GM23338 (cell line): ENCODE measurements around the gene S100A8. TPM values are rescaled to one million over a fixed set of nuclear protein-coding genes. Genes with fewer than 3 reads are reported as not detected.

Source experiments
- ATAC-seq: fragments of 200-7000 bp; cut with Tn5 transposase; 3 replicates; pipeline ENCODE4 v1.9.1; 2020
- DNase-seq: peaks from one replicate; pipeline ENCODE4 v3.0.0-alpha.2; 2015; ENCODE audit warnings: low spot score
- H2AFZ ChIP-seq: fragments of 200-600 bp; sonication (generic); 2 replicates; pipeline ENCODE4 v1.8.0; 2016; ENCODE audit warnings: antibody characterized with exemption, mild to moderate bottlenecking, moderate library complexity
- H3F3A ChIP-seq: fragments of 200-600 bp; sonication (generic); replicated peaks from 2 replicates; pipeline ENCODE4 v1.8.0; 2017; ENCODE audit warnings: antibody characterized with exemption, mixed run types, low read depth
- H3K27ac ChIP-seq: fragments of 200-600 bp; sonication (generic); 2 replicates; pipeline ENCODE4 v1.6.1; 2016; ENCODE audit warnings: low read depth
- H3K27me3 ChIP-seq: fragments of 200-600 bp; sonication (generic); 2 replicates; pipeline ENCODE4 v1.8.0; 2016; ENCODE audit warnings: mild to moderate bottlenecking, mixed run types, moderate library complexity; ENCODE audit not compliant: insufficient read depth
- H3K36me3 ChIP-seq: fragments of 200-600 bp; sonication (generic); 2 replicates; pipeline ENCODE4 v1.8.0; 2016; ENCODE audit warnings: mild to moderate bottlenecking; ENCODE audit not compliant: insufficient read depth
- H3K4me1 ChIP-seq: fragments of 200-600 bp; sonication (generic); 2 replicates; pipeline ENCODE4 v1.8.0; 2016; ENCODE audit warnings: mild to moderate bottlenecking, moderate library complexity; ENCODE audit not compliant: insufficient read depth
- H3K4me2 ChIP-seq: fragments of 200-600 bp; sonication (generic); 2 replicates; pipeline ENCODE4 v1.7.1; 2017; ENCODE audit warnings: mixed run types
- H3K4me3 ChIP-seq: fragments of 200-600 bp; sonication (generic); 2 replicates; pipeline ENCODE4 v1.6.1; 2016; ENCODE audit warnings: mixed run types
- H3K79me2 ChIP-seq: fragments of 200-600 bp; sonication (generic); replicated peaks from 2 replicates; pipeline ENCODE4 v1.8.0; 2017; ENCODE audit warnings: mild to moderate bottlenecking; ENCODE audit not compliant: insufficient read depth
- H3K9me2 ChIP-seq: fragments of 200-600 bp; sonication (generic); 2 replicates; pipeline ENCODE4 v1.8.0; 2017; ENCODE audit not compliant: insufficient read depth
- H4K20me1 ChIP-seq: fragments of 200-600 bp; sonication (generic); replicated peaks from 2 replicates; pipeline ENCODE4 v1.8.0; 2017; ENCODE audit warnings: mild to moderate bottlenecking; ENCODE audit not compliant: insufficient read depth
- H3K27ac Mint-ChIP-seq: 2 replicates; pipeline ENCODE4 v1.8.0; 2020; ENCODE audit warnings: inconsistent platforms, mild to moderate bottlenecking, moderate library complexity, mixed read lengths
- H3K27me3 Mint-ChIP-seq: 3 replicates; pipeline ENCODE4 v1.8.0; 2022; ENCODE audit warnings: low read depth, mild to moderate bottlenecking, moderate library complexity, mixed read lengths, inconsistent platforms; ENCODE audit not compliant: insufficient read depth, poor library complexity
- H3K36me3 Mint-ChIP-seq: 3 replicates; pipeline ENCODE4 v1.8.0; 2021; ENCODE audit warnings: low read depth, mild to moderate bottlenecking, inconsistent platforms, moderate library complexity, mixed read lengths
- H3K4me1 Mint-ChIP-seq: 3 replicates; pipeline ENCODE4 v1.8.0; 2020; ENCODE audit warnings: mild to moderate bottlenecking, inconsistent platforms, mixed read lengths
- H3K4me3 Mint-ChIP-seq: 3 replicates; pipeline ENCODE4 v1.8.0; 2021; ENCODE audit warnings: moderate library complexity, mild to moderate bottlenecking, inconsistent platforms, mixed read lengths
- H3K9me3 Mint-ChIP-seq: 3 replicates; pipeline ENCODE4 v1.8.0; 2020; ENCODE audit warnings: moderate library complexity, mild to moderate bottlenecking, inconsistent platforms, mixed read lengths
- JUNB ChIP-seq: IDR thresholded peaks from one replicate; pipeline ENCODE4 v1.6.1; 2016; ENCODE audit warnings: antibody characterized with exemption; ENCODE audit not compliant: unreplicated experiment
- ZNF114 ChIP-seq: fragments of 250-450 bp; sonication (Bioruptor Pico); IDR thresholded peaks from 2 replicates; pipeline ENCODE4 v1.5.0; 2020; ENCODE audit warnings: mild to moderate bottlenecking, moderate library complexity
- ZNF331 ChIP-seq: fragments of 250-450 bp; sonication (Bioruptor Pico); IDR thresholded peaks from 2 replicates; pipeline ENCODE4 v1.5.0; 2020; ENCODE audit warnings: low read depth, mild to moderate bottlenecking, moderate library complexity
- polyA plus RNA-seq: library from polyadenylated mRNA; unstranded; fragments of >200 nt; fragmentation: Nextera tagmentation; extraction: Ambion mirVana; gene quantifications from 2 replicates; pipeline ENCODE4 v1.2.1, GENCODE V29; 2016
- total RNA-seq: library from RNA; depleted of rRNA; stranded (reverse); fragments of >200 nt; shearing (Covaris generic); gene quantifications from 2 replicates; pipeline ENCODE4 v1.2.3, GENCODE V29; 2014
- TF ChIP-seq, protein P1 (sequence below): IDR thresholded peaks from one replicate; pipeline ENCODE4 v1.6.1; 2018; ENCODE audit warnings: antibody characterized with exemption; ENCODE audit not compliant: unreplicated experiment
- TF ChIP-seq, protein P2 (sequence below): IDR thresholded peaks from 2 replicates; pipeline ENCODE4 v1.6.1; 2016; ENCODE audit warnings: antibody characterized with exemption
- TF ChIP-seq, protein P3 (sequence below): fragments of 250-450 bp; sonication (Bioruptor Pico); IDR thresholded peaks from 2 replicates; pipeline ENCODE4 v1.5.0; 2020; ENCODE audit warnings: mild to moderate bottlenecking, moderate library complexity

S100A8 gene
- total and polyA plus RNA-seq, 2 experiments from 2014 or later, result not detected

DNA sequence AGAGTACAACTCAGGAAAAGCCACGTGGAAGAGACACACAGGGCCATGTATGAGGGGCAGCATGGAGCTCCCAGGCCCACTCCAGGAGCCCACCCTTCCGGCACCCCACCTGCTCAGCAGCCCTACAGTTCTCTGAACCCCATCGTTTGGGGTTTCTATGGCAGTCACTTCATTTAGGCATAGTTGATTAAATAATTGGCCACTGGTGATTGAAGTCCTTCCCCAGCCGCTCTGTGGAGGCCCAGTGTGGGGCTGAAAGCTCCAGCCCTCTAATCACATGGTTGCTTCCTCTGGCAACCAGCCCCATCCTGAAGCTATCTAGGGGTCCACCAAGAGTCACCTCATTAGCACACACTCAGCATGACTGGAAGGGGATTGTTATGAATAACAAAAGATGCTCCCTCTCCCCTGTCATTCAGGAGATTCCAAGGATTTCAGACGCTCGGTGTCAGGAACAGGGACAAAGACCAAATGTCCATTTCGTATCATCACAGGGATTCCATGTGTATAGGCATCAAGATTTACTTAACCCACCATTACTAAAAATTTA lies 13.3 kb upstream of the S100A8 start (continued):
- TF ChIP-seq, protein P1, sequence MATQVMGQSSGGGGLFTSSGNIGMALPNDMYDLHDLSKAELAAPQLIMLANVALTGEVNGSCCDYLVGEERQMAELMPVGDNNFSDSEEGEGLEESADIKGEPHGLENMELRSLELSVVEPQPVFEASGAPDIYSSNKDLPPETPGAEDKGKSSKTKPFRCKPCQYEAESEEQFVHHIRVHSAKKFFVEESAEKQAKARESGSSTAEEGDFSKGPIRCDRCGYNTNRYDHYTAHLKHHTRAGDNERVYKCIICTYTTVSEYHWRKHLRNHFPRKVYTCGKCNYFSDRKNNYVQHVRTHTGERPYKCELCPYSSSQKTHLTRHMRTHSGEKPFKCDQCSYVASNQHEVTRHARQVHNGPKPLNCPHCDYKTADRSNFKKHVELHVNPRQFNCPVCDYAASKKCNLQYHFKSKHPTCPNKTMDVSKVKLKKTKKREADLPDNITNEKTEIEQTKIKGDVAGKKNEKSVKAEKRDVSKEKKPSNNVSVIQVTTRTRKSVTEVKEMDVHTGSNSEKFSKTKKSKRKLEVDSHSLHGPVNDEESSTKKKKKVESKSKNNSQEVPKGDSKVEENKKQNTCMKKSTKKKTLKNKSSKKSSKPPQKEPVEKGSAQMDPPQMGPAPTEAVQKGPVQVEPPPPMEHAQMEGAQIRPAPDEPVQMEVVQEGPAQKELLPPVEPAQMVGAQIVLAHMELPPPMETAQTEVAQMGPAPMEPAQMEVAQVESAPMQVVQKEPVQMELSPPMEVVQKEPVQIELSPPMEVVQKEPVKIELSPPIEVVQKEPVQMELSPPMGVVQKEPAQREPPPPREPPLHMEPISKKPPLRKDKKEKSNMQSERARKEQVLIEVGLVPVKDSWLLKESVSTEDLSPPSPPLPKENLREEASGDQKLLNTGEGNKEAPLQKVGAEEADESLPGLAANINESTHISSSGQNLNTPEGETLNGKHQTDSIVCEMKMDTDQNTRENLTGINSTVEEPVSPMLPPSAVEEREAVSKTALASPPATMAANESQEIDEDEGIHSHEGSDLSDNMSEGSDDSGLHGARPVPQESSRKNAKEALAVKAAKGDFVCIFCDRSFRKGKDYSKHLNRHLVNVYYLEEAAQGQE, result no peak
- no peak for TF ChIP-seq ZNF331 (CRISPR knock-in tag)
- TF ChIP-seq JUNB, result no peak

DNA sequence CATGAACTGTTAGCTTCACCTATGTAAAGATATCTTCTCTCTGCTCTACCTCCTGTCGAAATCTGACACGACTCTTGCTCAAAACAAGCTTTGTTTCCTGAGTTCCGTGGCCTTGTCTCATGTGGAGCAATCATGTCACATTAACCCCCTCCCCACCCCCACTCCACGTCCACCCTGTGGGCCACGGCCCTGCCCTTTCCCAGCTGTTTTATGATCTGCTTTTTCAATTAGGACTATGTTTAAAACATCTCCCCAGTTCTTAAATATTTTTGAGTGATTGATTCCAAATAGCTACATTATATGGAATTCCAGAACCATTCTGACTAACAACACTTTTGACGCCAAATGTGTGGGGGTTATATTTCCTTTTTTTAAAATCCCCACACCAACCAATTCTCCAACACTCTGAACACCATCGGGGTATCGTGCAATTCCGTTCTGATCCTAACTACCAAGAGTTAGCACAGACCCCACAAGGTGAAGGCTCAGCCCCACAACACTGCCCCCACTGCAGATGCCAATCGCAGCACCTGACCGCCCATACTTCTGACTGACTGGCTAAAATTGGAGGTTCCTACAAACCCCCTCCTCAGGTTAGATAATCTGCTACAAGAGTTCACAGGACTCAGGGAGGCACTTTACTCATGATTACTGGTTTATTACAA lies 12.7 kb upstream of the S100A8 start:
- no peak overlapping the region for H3K4me3 ChIP-seq
- no peak overlapping the region for H2AFZ ChIP-seq
- peaks cover 7% of the 10 kb centered on the region for H3K9me3 Mint-ChIP-seq
- no peak for TF ChIP-seq ZNF114
- DNase-seq (no peak), ATAC-seq (no peak)
- H4K20me1 ChIP-seq, result no peaks in the 10 kb centered on the region
- H3K27me3 Mint-ChIP-seq, result peaks cover 21% of the 10 kb centered on the region
- H3K9me2 ChIP-seq, result 0 out of 2 replicates have a peak, but pooled peaks cover 3% of the 10 kb centered on the region
- no peak overlapping the region for H3K4me3 Mint-ChIP-seq
- no peaks in the 10 kb centered on the region for H3K79me2 ChIP-seq
- peaks cover 2% of the 10 kb centered on the region for H3K36me3 Mint-ChIP-seq
- peaks cover 9% of the 10 kb centered on the region; the same call in 1 of the 2 replicates for H3K27me3 ChIP-seq
- H3K36me3 ChIP-seq, result no peaks in the 10 kb centered on the region
- H3K4me1 ChIP-seq, result no peaks in the 10 kb centered on the region
- H3F3A ChIP-seq, result no peaks in the 10 kb centered on the region
- H3K27ac Mint-ChIP-seq, result no peak overlapping the region
- H3K27ac ChIP-seq, result no peak overlapping the region
- H3K4me2 ChIP-seq, result no peak overlapping the region
- peaks cover 13% of the 10 kb centered on the region for H3K4me1 Mint-ChIP-seq

DNA sequence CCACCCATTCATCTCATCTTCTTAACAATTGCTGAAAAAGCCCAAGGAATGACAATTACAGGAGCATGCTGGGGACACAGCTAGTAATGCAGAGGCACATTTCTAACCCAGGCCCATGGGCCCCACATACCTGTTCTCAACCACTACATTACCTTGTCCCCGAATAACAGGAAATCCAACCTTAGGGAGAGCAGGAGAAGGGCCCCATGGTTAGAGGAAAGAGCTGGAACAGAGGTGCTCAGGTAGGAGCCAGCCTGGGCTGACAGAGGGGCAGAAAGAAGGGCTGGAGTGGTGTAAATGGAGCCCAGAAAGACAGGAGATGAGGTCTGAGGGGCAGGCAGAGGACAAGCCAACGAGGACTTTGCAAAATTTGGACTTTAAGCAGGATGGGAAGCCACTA lies 11.4 kb upstream of the S100A8 start:
- Histone ChIP-seq H3K4me2 (no peak overlapping the region), H3K4me1 (no peaks in the 10 kb centered on the region), H3K79me2 (no peaks in the 10 kb centered on the region), H3K4me3 (no peak overlapping the region), H3F3A (no peaks in the 10 kb centered on the region), H2AFZ (no peak overlapping the region), H3K36me3 (no peaks in the 10 kb centered on the region), H3K9me2 (0 out of 2 replicates have a peak, but pooled peaks cover 3% of the 10 kb centered on the region), H4K20me1 (no peaks in the 10 kb centered on the region), H3K27me3 (peaks cover 9% of the 10 kb centered on the region; the same call in 1 of the 2 replicates), H3K27ac (no peak overlapping the region)
- Mint-ChIP-seq H3K9me3 (peaks cover 7% of the 10 kb centered on the region), H3K27me3 (peaks cover 21% of the 10 kb centered on the region), H3K27ac (no peak overlapping the region), H3K4me1 (peaks cover 13% of the 10 kb centered on the region), H3K36me3 (peaks cover 2% of the 10 kb centered on the region), H3K4me3 (no peak overlapping the region)
- DNase-seq (no peak), ATAC-seq (no peak)
- TF ChIP-seq, protein P2, sequence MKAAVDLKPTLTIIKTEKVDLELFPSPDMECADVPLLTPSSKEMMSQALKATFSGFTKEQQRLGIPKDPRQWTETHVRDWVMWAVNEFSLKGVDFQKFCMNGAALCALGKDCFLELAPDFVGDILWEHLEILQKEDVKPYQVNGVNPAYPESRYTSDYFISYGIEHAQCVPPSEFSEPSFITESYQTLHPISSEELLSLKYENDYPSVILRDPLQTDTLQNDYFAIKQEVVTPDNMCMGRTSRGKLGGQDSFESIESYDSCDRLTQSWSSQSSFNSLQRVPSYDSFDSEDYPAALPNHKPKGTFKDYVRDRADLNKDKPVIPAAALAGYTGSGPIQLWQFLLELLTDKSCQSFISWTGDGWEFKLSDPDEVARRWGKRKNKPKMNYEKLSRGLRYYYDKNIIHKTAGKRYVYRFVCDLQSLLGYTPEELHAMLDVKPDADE, result no peak
- TF ChIP-seq, protein P3, sequence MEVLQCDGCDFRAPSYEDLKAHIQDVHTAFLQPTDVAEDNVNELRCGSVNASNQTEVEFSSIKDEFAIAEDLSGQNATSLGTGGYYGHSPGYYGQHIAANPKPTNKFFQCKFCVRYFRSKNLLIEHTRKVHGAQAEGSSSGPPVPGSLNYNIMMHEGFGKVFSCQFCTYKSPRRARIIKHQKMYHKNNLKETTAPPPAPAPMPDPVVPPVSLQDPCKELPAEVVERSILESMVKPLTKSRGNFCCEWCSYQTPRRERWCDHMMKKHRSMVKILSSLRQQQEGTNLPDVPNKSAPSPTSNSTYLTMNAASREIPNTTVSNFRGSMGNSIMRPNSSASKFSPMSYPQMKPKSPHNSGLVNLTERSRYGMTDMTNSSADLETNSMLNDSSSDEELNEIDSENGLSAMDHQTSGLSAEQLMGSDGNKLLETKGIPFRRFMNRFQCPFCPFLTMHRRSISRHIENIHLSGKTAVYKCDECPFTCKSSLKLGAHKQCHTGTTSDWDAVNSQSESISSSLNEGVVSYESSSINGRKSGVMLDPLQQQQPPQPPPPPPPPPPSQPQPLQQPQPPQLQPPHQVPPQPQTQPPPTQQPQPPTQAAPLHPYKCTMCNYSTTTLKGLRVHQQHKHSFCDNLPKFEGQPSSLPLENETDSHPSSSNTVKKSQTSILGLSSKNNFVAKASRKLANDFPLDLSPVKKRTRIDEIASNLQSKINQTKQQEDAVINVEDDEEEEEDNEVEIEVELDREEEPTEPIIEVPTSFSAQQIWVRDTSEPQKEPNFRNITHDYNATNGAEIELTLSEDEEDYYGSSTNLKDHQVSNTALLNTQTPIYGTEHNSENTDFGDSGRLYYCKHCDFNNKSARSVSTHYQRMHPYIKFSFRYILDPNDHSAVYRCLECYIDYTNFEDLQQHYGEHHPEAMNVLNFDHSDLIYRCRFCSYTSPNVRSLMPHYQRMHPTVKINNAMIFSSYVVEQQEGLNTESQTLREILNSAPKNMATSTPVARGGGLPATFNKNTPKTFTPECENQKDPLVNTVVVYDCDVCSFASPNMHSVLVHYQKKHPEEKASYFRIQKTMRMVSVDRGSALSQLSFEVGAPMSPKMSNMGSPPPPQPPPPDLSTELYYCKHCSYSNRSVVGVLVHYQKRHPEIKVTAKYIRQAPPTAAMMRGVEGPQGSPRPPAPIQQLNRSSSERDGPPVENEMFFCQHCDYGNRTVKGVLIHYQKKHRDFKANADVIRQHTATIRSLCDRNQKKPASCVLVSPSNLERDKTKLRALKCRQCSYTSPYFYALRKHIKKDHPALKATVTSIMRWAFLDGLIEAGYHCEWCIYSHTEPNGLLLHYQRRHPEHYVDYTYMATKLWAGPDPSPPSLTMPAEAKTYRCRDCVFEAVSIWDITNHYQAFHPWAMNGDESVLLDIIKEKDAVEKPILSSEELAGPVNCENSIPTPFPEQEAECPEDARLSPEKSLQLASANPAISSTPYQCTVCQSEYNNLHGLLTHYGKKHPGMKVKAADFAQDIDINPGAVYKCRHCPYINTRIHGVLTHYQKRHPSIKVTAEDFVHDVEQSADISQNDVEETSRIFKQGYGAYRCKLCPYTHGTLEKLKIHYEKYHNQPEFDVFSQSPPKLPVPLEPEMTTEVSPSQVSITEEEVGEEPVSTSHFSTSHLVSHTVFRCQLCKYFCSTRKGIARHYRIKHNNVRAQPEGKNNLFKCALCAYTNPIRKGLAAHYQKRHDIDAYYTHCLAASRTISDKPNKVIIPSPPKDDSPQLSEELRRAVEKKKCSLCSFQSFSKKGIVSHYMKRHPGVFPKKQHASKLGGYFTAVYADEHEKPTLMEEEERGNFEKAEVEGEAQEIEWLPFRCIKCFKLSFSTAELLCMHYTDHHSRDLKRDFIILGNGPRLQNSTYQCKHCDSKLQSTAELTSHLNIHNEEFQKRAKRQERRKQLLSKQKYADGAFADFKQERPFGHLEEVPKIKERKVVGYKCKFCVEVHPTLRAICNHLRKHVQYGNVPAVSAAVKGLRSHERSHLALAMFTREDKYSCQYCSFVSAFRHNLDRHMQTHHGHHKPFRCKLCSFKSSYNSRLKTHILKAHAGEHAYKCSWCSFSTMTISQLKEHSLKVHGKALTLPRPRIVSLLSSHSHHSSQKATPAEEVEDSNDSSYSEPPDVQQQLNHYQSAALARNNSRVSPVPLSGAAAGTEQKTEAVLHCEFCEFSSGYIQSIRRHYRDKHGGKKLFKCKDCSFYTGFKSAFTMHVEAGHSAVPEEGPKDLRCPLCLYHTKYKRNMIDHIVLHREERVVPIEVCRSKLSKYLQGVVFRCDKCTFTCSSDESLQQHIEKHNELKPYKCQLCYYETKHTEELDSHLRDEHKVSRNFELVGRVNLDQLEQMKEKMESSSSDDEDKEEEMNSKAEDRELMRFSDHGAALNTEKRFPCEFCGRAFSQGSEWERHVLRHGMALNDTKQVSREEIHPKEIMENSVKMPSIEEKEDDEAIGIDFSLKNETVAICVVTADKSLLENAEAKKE, result no peak
- TF ChIP-seq JUNB, result no peak
